ENCODE measurements around the gene TENM4.
"Not testable (repeated sequence)": the region's sequence is repeated elsewhere in the genome, so short reads cannot be mapped to it uniquely, and the experiment has no call there.

The TENM4 gene

GRCh38 chr11:78615724-78616123 lies 825.1 kb downstream of the TENM4 start:
- H3K4me3 ChIP-seq (ENCODE audit: low read depth, low read length) = no peak overlapping the region
- peak; percentile 13 for DNase-seq (ENCODE audit: low read depth)
- peak; percentile 38 for TF ChIP-seq CTCF (conservative IDR thresholded peaks at IDR 0.05; ENCODE audit: low read depth, low read length)

GRCh38 chr11:78613378-78613813 lies 827.4 kb downstream of the TENM4 start:
- TF ChIP-seq CTCF (conservative IDR thresholded peaks at IDR 0.05; ENCODE audit: low read depth, low read length) = no peak

GRCh38 chr11:78612721-78613377 lies 828.0 kb downstream of the TENM4 start:
- no peak for DNase-seq (ENCODE audit: low read depth)
- no peak overlapping the region for H3K4me3 ChIP-seq (ENCODE audit: low read depth, low read length)
- no peak for TF ChIP-seq CTCF (conservative IDR thresholded peaks at IDR 0.05; ENCODE audit: low read depth, low read length)

More at GRCh38 chr11:78613378-78613813, 827.4 kb downstream of the TENM4 start:
- no peak overlapping the region for H3K4me3 ChIP-seq (ENCODE audit: low read depth, low read length)
- DNase-seq (ENCODE audit: low read depth) = no peak

- H3K4me3 ChIP-seq (ENCODE audit: low read depth, low read length); DNase-seq (ENCODE audit: low read depth): not testable (repeated sequence)
Measured at GRCh38 chr11:78609321-78609720, 831.5 kb downstream of the TENM4 start.

- DNase-seq (ENCODE audit: low read depth) = no peak
- no peak overlapping the region for H3K4me3 ChIP-seq (ENCODE audit: low read depth, low read length)
- TF ChIP-seq CTCF (conservative IDR thresholded peaks at IDR 0.05; ENCODE audit: low read depth, low read length) = no peak
Measured at GRCh38 chr11:78607696-78608095, 833.1 kb downstream of the TENM4 start.

- no peak for TF ChIP-seq CTCF (conservative IDR thresholded peaks at IDR 0.05; ENCODE audit: low read depth, low read length)
- no peak overlapping the region for H3K4me3 ChIP-seq (ENCODE audit: low read depth, low read length)
- no peak for DNase-seq (ENCODE audit: low read depth)
Measured at GRCh38 chr11:78606667-78607066, 834.2 kb downstream of the TENM4 start.

GRCh38 chr11:78605296-78605695 lies 835.5 kb downstream of the TENM4 start:
- DNase-seq (ENCODE audit: low read depth) = peak; percentile 4
- no peak for TF ChIP-seq CTCF (conservative IDR thresholded peaks at IDR 0.05; ENCODE audit: low read depth, low read length)

More at GRCh38 chr11:78605296-78605695, 835.5 kb downstream of the TENM4 start:
- H3K4me3 ChIP-seq (ENCODE audit: low read depth, low read length) = no peak overlapping the region

All from choroid plexus epithelial cell (primary cell).